Naive thymus-derived CD4-positive, alpha-beta T cell (primary cell): ENCODE data around the gene MDN1. TPM values are rescaled to one million over a fixed set of nuclear protein-coding genes. Genes with fewer than 3 reads are reported as not detected.
A peak's percentile ranks its signal among the peaks of the same experiment; 100 is the strongest.

Experiments used
- ATAC-seq: fragments of 150-1000 bp; cut with Tn5 transposase; 2 replicates; pipeline ENCODE4 v1.10.0; 2021; ENCODE audit warnings: mild to moderate bottlenecking, moderate library complexity
- CTCF ChIA-PET: fragments of 350-600 bp; sonication (Branson Sonifier 250); formaldehyde crosslinking; loops from one replicate; lab custom pipeline; 2021; ENCODE audit warnings: antibody characterized with exemption; lab: Charles Lee
- POLR2A ChIA-PET: fragments of 350-600 bp; sonication (Branson Sonifier 250); formaldehyde crosslinking; loops from one replicate; lab custom pipeline; 2021; ENCODE audit warnings: antibody characterized with exemption, inconsistent platforms; lab: Charles Lee
- DNase-seq, 9 donors: peaks; one replicate each; pipeline versions ENCODE4 v3.0.0 to v3.0.0-alpha.2; 2020 to 2022; ENCODE audit warnings: mixed read lengths in 1 of 9
- H3K27ac ChIP-seq: one replicate; pipeline ENCODE4 v1.7.0; 2013; ENCODE audit warnings: mild to moderate bottlenecking, low read depth, low read length, moderate library complexity
- H3K27me3 ChIP-seq, 2 donors: one replicate each; pipeline ENCODE4 v1.7.0; 2013; ENCODE audit warnings: low read length in 2 of 2, mild to moderate bottlenecking in 2 of 2, moderate library complexity in 2 of 2; ENCODE audit not compliant: control insufficient read depth in 2 of 2, insufficient read depth in 2 of 2
- H3K36me3 ChIP-seq, 3 experiments: 1 replicate in 2 of 3; 2 replicates in 1 of 3; pipeline ENCODE4 v1.7.0; 2013; ENCODE audit warnings: low read length in 3 of 3, mild to moderate bottlenecking in 3 of 3, moderate library complexity in 1 of 3; ENCODE audit not compliant: insufficient read depth in 3 of 3, control insufficient read depth in 2 of 3
- H3K4me1 ChIP-seq, 2 donors: one replicate each; pipeline ENCODE4 v1.7.0; 2013; ENCODE audit warnings: low read length in 2 of 2, mild to moderate bottlenecking in 2 of 2, moderate library complexity in 1 of 2; ENCODE audit not compliant: control insufficient read depth in 2 of 2, insufficient read depth in 2 of 2
- H3K4me3 ChIP-seq: 2 replicates; pipeline ENCODE4 v1.7.0; 2013; ENCODE audit warnings: mild to moderate bottlenecking, low read length
- H3K9me3 ChIP-seq, 3 experiments: 1 replicate in 2 of 3; 2 replicates in 1 of 3; pipeline ENCODE4 v1.7.0; 2013; ENCODE audit warnings: low read length in 3 of 3; ENCODE audit not compliant: control insufficient read depth in 2 of 3
- H3K27ac Mint-ChIP-seq, 9 donors: one replicate each; pipeline ENCODE4 v1.8.0; 2020 to 2022; ENCODE audit warnings: mixed read lengths in 9 of 9, mild to moderate bottlenecking in 8 of 9, moderate library complexity in 5 of 9, inconsistent platforms in 2 of 9
- H3K27me3 Mint-ChIP-seq, 5 donors: one replicate each; pipeline ENCODE4 v1.8.0; 2021 to 2022; ENCODE audit warnings: mixed read lengths in 5 of 5, mild to moderate bottlenecking in 1 of 5
- H3K36me3 Mint-ChIP-seq, 5 donors: one replicate each; pipeline ENCODE4 v1.8.0; 2020 to 2022; ENCODE audit warnings: mixed read lengths in 5 of 5, mild to moderate bottlenecking in 3 of 5, inconsistent platforms in 1 of 5
- H3K4me1 Mint-ChIP-seq, 7 donors: one replicate each; pipeline ENCODE4 v1.8.0; 2020 to 2022; ENCODE audit warnings: mixed read lengths in 7 of 7, mild to moderate bottlenecking in 3 of 7, inconsistent platforms in 1 of 7
- H3K4me3 Mint-ChIP-seq, 10 donors: one replicate each; pipeline ENCODE4 v1.8.0; 2020 to 2022; ENCODE audit warnings: mild to moderate bottlenecking in 10 of 10, mixed read lengths in 10 of 10, moderate library complexity in 6 of 10, inconsistent platforms in 2 of 10
- H3K9me3 Mint-ChIP-seq, 11 donors: one replicate each; pipeline ENCODE4 v1.8.0; 2020 to 2022; ENCODE audit warnings: mixed read lengths in 11 of 11, mild to moderate bottlenecking in 4 of 11, inconsistent platforms in 1 of 11, moderate library complexity in 1 of 11
- intact Hi-C, 2 donors: fragments of 100-400 bp; cut with micrococcal nuclease; formaldehyde crosslinking; loops; one replicate each; pipeline ENCODE4 v1.15.1; 2023
- polyA plus RNA-seq, 2 donors: library from polyadenylated mRNA; unstranded; fragments of 300-500 nt; fragmentation: Illumina TruSeq; gene quantifications; one replicate each; pipeline ENCODE4 v1.2.3, GENCODE V29; 2021
- total RNA-seq, 6 experiments: library from RNA in 5 of 6; stranded (reverse) in 5 of 6; gene quantifications; 1 replicate in 5 of 6; 2 replicates in 1 of 6; pipeline ENCODE4 v1.2.3 and lab custom pipeline; 2021 to 2026

The MDN1 gene, protein sequence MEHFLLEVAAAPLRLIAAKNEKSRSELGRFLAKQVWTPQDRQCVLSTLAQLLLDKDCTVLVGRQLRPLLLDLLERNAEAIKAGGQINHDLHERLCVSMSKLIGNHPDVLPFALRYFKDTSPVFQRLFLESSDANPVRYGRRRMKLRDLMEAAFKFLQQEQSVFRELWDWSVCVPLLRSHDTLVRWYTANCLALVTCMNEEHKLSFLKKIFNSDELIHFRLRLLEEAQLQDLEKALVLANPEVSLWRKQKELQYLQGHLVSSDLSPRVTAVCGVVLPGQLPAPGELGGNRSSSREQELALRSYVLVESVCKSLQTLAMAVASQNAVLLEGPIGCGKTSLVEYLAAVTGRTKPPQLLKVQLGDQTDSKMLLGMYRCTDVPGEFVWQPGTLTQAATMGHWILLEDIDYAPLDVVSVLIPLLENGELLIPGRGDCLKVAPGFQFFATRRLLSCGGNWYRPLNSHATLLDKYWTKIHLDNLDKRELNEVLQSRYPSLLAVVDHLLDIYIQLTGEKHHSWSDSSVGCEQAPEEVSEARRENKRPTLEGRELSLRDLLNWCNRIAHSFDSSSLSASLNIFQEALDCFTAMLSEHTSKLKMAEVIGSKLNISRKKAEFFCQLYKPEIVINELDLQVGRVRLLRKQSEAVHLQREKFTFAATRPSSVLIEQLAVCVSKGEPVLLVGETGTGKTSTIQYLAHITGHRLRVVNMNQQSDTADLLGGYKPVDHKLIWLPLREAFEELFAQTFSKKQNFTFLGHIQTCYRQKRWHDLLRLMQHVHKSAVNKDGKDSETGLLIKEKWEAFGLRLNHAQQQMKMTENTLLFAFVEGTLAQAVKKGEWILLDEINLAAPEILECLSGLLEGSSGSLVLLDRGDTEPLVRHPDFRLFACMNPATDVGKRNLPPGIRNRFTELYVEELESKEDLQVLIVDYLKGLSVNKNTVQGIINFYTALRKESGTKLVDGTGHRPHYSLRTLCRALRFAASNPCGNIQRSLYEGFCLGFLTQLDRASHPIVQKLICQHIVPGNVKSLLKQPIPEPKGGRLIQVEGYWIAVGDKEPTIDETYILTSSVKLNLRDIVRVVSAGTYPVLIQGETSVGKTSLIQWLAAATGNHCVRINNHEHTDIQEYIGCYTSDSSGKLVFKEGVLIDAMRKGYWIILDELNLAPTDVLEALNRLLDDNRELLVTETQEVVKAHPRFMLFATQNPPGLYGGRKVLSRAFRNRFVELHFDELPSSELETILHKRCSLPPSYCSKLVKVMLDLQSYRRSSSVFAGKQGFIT (N-terminal part only)
- 10 to 100 TPM; 54.9 to 66.1 (median 63.0) TPM for total RNA-seq
- 10 to 100 TPM in 1 of 2 donors, 1 to 10 TPM in 1; 8.2 to 10.0 TPM for polyA plus RNA-seq
- 391 reads per million, percentile 97 among the genes with 10 or more reads in this experiment for total RNA-seq (lab: John Stamatoyannopoulos, UW)

DNA sequence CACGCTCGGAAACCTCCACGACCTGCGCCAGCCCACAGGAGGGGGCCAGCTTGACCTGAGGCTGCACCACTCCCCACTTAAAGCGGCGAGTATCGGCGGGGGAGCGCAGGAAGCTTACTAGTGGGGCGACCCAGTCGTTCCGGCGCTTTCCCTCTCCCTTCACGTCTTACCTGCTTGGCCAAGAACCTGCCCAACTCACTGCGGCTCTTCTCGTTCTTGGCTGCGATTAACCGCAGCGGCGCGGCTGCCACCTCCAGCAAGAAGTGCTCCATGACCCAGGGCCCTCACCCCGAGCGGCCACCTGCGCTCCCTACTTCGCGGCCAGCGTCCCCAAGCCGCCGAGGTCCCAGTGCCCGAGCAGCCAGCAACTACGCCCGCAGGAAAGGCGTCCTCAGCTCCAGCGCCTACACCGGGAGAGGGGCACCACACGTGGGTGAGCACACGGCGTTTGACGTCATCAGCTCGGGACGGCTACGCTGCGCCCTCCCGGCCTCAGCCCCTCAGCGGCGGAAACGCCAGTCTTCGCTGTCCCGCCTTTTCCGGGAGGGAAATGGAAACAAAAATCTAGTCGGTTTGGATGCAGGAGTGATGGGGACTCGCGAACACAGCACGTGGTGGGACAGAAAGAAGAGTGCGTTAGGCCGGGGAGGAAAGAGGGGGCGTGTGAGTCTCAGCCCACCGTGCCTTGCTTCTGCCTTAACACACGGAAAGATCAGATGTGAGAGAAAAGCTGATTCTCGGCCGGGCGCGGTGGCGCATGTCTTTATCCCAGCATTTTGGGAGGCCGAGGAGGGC, at the start of gene MDN1:
MDN1 (minus strand) TSS at position 459 of the 795 bp plus-strand sequence; CDS start at position 272, 187 bp downstream.
- H3K36me3 Mint-ChIP-seq, result peaks cover 0 to 11% (median 5%) of the 10 kb centered on the region in 5 donors
- peaks cover 0 to 6% (median 0%) of the 10 kb centered on the region in 3 experiments for H3K36me3 ChIP-seq
- H3K27ac Mint-ChIP-seq, result peak within 1 kb of the TSS; percentile 92 to 98 (median 96)
- DNase-seq, result peak; percentile 60 to 89 (median 87)
- intact Hi-C loops, result loop anchor here (1.0 to 10.0 kb wide), 14 partner anchors 10 to 856 kb away; partner anchors contain the start of genes CASP8AP2 (in 2 of the 2), LYRM2 (in 2 of the 2), MAP3K7 (in 2 of the 2) and PNRC1 (in 2 of the 2)
- H3K9me3 Mint-ChIP-seq, result peaks cover 0 to 2% (median 0%) of the 10 kb centered on the region in 11 donors
- ATAC-seq, result peak; percentile 96
- peaks cover 16 to 49% (median 36%) of the 10 kb centered on the region in 7 donors for H3K4me1 Mint-ChIP-seq
- H3K4me3 Mint-ChIP-seq, result peak within 1 kb of the TSS; percentile 92 to 97 (median 96)
- H3K27me3 Mint-ChIP-seq, result no peaks in the 10 kb centered on the region
- H3K27me3 ChIP-seq, result no peaks in the 10 kb centered on the region
- ChIA-PET CTCF (interaction anchor here (0.6 to 2.2 kb wide), 3 partner anchors 9 to 624 kb away, joined by 3 to 15 read pairs (median 4); partner anchors contain the start of gene CASP8AP2), POLR2A (interaction anchor here (0.6 to 3.0 kb wide), 10 partner anchors 9 to 768 kb away, joined by 3 to 68 read pairs (median 4); partner anchors contain the start of genes CASP8AP2 and MAP3K7)
- peak within 1 kb of the TSS; percentile 66 for H3K4me3 ChIP-seq
- peaks cover 12 to 19% of the 10 kb centered on the region in 2 donors for H3K4me1 ChIP-seq
- no peaks in the 10 kb centered on the region for H3K9me3 ChIP-seq
- H3K27ac ChIP-seq, result peak within 1 kb of the TSS; percentile 75

DNA sequence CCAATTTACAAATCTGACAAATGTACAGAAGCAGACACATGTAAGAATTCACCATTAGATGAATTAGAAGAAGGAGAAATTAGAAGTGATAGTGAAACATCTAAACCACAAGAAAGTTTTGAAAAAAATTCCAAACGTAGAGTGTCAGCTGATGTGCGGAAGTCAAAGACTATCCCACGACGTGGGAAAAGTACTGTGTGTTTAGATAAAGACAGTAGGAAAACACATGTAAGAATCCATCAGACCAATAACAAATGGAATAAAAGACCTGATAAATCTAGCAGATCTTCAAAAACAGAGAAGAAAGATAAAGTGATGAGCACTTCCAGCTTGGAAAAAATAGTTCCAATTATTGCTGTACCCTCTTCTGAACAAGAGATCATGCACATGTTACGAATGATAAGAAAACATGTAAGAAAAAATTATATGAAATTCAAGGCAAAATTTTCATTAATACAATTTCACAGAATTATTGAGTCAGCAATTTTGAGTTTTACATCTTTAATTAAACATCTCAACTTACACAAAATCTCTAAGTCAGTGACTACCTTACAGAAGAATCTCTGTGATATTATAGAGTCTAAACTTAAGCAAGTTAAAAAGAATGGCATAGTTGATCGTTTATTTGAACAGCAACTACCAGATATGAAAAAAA, 46.6 kb upstream of the MDN1 start:
- Mint-ChIP-seq H3K27ac (no peak overlapping the region), H3K36me3 (peaks cover 27 to 78% (median 62%) of the 10 kb centered on the region in 5 donors), H3K27me3 (no peaks in the 10 kb centered on the region), H3K4me1 (peaks cover 0 to 17% (median 3%) of the 10 kb centered on the region in 7 donors), H3K9me3 (peaks cover 0 to 12% (median 0%) of the 10 kb centered on the region in 11 donors), H3K4me3 (no peak overlapping the region)
- Histone ChIP-seq H3K27me3 (no peaks in the 10 kb centered on the region), H3K27ac (no peak overlapping the region), H3K9me3 (no peaks in the 10 kb centered on the region), H3K4me3 (no peak overlapping the region), H3K4me1 (no peaks in the 10 kb centered on the region), H3K36me3 (peaks cover 5 to 42% (median 6%) of the 10 kb centered on the region in 3 experiments)
- intact Hi-C loops, result no loop called here
- DNase-seq (no peak), ATAC-seq (no peak)
- CTCF ChIA-PET, result no interaction called here
- POLR2A ChIA-PET, result interaction anchor here (1.1 kb wide), 1 partner anchor 37 kb away, joined by 5 read pairs; no protein-coding TSS in a partner anchor

DNA sequence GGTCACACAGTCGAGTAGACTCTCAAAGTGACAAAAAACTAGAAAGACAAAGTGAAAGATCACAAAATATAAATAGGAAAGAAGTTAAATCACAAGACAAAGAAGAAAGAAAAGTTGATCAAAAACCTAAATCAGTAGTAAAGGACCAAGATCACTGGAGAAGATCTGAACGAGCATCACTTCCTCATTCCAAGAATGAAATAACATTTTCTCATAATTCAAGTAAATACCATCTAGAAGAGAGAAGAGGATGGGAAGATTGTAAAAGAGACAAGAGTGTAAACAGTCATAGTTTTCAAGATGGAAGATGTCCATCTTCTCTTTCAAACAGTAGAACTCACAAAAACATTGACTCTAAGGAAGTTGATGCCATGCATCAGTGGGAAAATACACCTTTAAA, 43.1 kb upstream of the MDN1 start:
- Histone ChIP-seq H3K27me3 (no peaks in the 10 kb centered on the region), H3K4me1 (no peaks in the 10 kb centered on the region), H3K27ac (no peak overlapping the region), H3K36me3 (peaks cover 5 to 58% (median 18%) of the 10 kb centered on the region in 3 experiments), H3K9me3 (no peaks in the 10 kb centered on the region), H3K4me3 (no peak overlapping the region)
- ChIA-PET POLR2A (no interaction called here), CTCF (no interaction called here)
- intact Hi-C loops, result no loop called here
- DNase-seq, result no peak
- H3K4me1 Mint-ChIP-seq, result peaks cover 0 to 22% (median 6%) of the 10 kb centered on the region in 7 donors
- H3K4me3 Mint-ChIP-seq, result peak overlapping the region in 1 of 10 donors; percentile 30
- H3K9me3 Mint-ChIP-seq, result peaks cover 0 to 17% (median 0%) of the 10 kb centered on the region in 11 donors
- peak overlapping the region in 3 of 9 donors; percentile 17 to 65 (median 18) for H3K27ac Mint-ChIP-seq
- no peak for ATAC-seq
- H3K27me3 Mint-ChIP-seq, result no peaks in the 10 kb centered on the region
- H3K36me3 Mint-ChIP-seq, result peaks cover 33 to 76% (median 65%) of the 10 kb centered on the region in 5 donors

DNA sequence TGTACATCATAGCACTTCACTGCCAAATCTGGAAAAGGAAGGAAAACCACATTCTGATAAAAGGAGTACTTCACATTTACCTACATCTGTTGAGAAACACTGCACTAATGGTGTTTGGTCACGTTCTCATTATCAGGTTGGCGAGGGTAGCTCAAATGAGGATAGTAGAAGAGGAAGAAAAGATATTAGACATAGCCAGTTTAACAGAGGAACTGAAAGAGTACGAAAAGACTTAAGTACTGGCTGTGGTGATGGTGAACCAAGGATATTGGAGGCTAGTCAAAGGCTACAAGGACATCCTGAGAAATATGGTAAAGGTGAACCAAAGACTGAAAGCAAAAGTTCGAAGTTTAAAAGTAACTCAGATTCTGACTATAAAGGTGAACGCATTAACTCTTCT, 42.7 kb upstream of the MDN1 start:
- no peak for DNase-seq
- Mint-ChIP-seq H3K4me1 (peaks cover 0 to 22% (median 6%) of the 10 kb centered on the region in 7 donors), H3K27ac (no peak overlapping the region), H3K27me3 (no peaks in the 10 kb centered on the region), H3K9me3 (peaks cover 0 to 17% (median 0%) of the 10 kb centered on the region in 11 donors), H3K36me3 (peaks cover 33 to 72% (median 60%) of the 10 kb centered on the region in 5 donors), H3K4me3 (no peak overlapping the region)
- ChIA-PET POLR2A (no interaction called here), CTCF (no interaction called here)
- ATAC-seq, result peak; percentile 48
- Histone ChIP-seq H3K4me3 (no peak overlapping the region), H3K27me3 (no peaks in the 10 kb centered on the region), H3K36me3 (peaks cover 5 to 61% (median 18%) of the 10 kb centered on the region in 3 experiments), H3K9me3 (no peaks in the 10 kb centered on the region), H3K27ac (no peak overlapping the region), H3K4me1 (no peaks in the 10 kb centered on the region)
- intact Hi-C loops, result no loop called here

DNA sequence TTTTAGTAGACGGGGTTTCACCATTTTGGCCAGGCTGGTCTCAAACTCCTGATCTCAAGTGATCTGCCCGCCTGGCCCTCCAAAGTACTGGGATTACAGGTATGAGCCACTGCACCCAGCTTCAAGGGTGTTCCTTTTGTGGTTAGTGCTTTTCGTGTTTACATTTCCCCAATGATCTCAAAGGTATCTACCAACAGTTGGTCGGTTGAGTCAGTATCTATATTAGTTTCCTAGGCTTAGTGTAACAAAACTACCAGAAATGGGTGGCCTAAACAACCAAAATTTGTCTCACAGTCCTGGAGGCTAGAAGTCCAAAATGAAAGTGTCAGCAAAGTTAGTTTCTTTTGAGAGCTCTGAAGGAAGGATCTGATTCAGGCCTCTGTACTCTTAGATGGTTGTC, 40.1 kb upstream of the MDN1 start:
- peaks cover 8 to 72% (median 21%) of the 10 kb centered on the region in 3 experiments for H3K36me3 ChIP-seq
- CTCF ChIA-PET, result interaction anchor here (0.7 kb wide), 1 partner anchor 152 kb away, joined by 4 read pairs; no protein-coding TSS in a partner anchor
- Mint-ChIP-seq H3K27me3 (no peaks in the 10 kb centered on the region), H3K27ac (peak overlapping the region in 4 of 9 donors; percentile 11 to 86 (median 53)), H3K9me3 (peaks cover 0 to 14% (median 0%) of the 10 kb centered on the region in 11 donors), H3K36me3 (peaks cover 21 to 60% (median 49%) of the 10 kb centered on the region in 5 donors), H3K4me3 (peak overlapping the region in 1 of 10 donors; percentile 71), H3K4me1 (peaks cover 0 to 22% (median 6%) of the 10 kb centered on the region in 7 donors)
- no peaks in the 10 kb centered on the region for H3K27me3 ChIP-seq
- H3K9me3 ChIP-seq, result no peaks in the 10 kb centered on the region
- no peaks in the 10 kb centered on the region for H3K4me1 ChIP-seq
- ATAC-seq, result no peak
- intact Hi-C loops, result no loop called here
- POLR2A ChIA-PET, result no interaction called here
- no peak for DNase-seq
- H3K27ac ChIP-seq, result no peak overlapping the region
- H3K4me3 ChIP-seq, result no peak overlapping the region
